Inflammatory macrophage treated with lipopolysaccharide for 4 hours (primary cell): ENCODE measurements around the gene CREB5.
"Not testable (repeated sequence)": the region's sequence is repeated elsewhere in the genome, so short reads cannot be mapped to it uniquely, and the experiment has no call there.

Experiments
- DNase-seq: peaks from one replicate; pipeline ENCODE4 v3.0.0-alpha.2; 2020

The CREB5 gene

GRCh38 chr7:28551766-28552165 is 139.4 kb downstream of the CREB5 start:
- not testable (repeated sequence) for DNase-seq

- no peak for DNase-seq
Measured at GRCh38 chr7:28554802-28555471, 142.6 kb downstream of the CREB5 start.

- no peak for DNase-seq
Measured at GRCh38 chr7:28556025-28556424, 143.7 kb downstream of the CREB5 start.

GRCh38 chr7:28556671-28557070 is 144.4 kb downstream of the CREB5 start:
- no peak for DNase-seq

- DNase-seq = no peak
Measured at GRCh38 chr7:28558236-28558635, 145.9 kb downstream of the CREB5 start.

GRCh38 chr7:28560767-28561166 is 148.4 kb downstream of the CREB5 start:
- DNase-seq = no peak

GRCh38 chr7:28564033-28564432 is 151.7 kb downstream of the CREB5 start:
- DNase-seq = no peak

- DNase-seq = no peak
Measured at GRCh38 chr7:28564755-28565374, 152.5 kb downstream of the CREB5 start.

GRCh38 chr7:28565980-28566379 is 153.7 kb downstream of the CREB5 start:
- DNase-seq = no peak

- no peak for DNase-seq
Measured at GRCh38 chr7:28570113-28570969, 158.0 kb downstream of the CREB5 start.

- peak; percentile 43 for DNase-seq
Measured at GRCh38 chr7:28570970-28571288, 158.6 kb downstream of the CREB5 start.

GRCh38 chr7:28571405-28571804 is 159.1 kb downstream of the CREB5 start:
- no peak for DNase-seq

GRCh38 chr7:28572321-28573058 is 160.2 kb downstream of the CREB5 start:
- no peak for DNase-seq

- DNase-seq = peak; percentile 32
Measured at GRCh38 chr7:28573059-28573553, 160.8 kb downstream of the CREB5 start.

GRCh38 chr7:28573651-28574301 is 161.5 kb downstream of the CREB5 start:
- DNase-seq = no peak

GRCh38 chr7:28575241-28575643 is 162.9 kb downstream of the CREB5 start:
- DNase-seq = peak; percentile 87

GRCh38 chr7:28576656-28577055 is 164.3 kb downstream of the CREB5 start:
- no peak for DNase-seq

GRCh38 chr7:28579571-28579970 is 167.3 kb downstream of the CREB5 start:
- DNase-seq = no peak

- DNase-seq = no peak
Measured at GRCh38 chr7:28580665-28581064, 168.3 kb downstream of the CREB5 start.

GRCh38 chr7:28581351-28581750 is 169.0 kb downstream of the CREB5 start:
- DNase-seq = no peak

GRCh38 chr7:28582226-28582625 is 169.9 kb downstream of the CREB5 start:
- DNase-seq = no peak

GRCh38 chr7:28584235-28584634 is 171.9 kb downstream of the CREB5 start:
- no peak for DNase-seq

- no peak for DNase-seq
Measured at GRCh38 chr7:28586736-28587135, 174.4 kb downstream of the CREB5 start.
